Immature natural killer cell (primary cell): ENCODE measurements around the gene FAP. TPM values are rescaled to one million over a fixed set of nuclear protein-coding genes. Genes with fewer than 3 reads are reported as not detected.

Experiments
- DNase-seq, 3 donors: peaks; one replicate each; pipeline ENCODE4 v3.0.0; 2022; ENCODE audit warnings: mixed read lengths in 1 of 3
- H3K27ac Mint-ChIP-seq, 6 donors: one replicate each; pipeline ENCODE4 v1.8.0; 2020; ENCODE audit warnings: mixed read lengths in 6 of 6, mild to moderate bottlenecking in 5 of 6, inconsistent platforms in 4 of 6, moderate library complexity in 3 of 6
- H3K27me3 Mint-ChIP-seq, 3 donors: one replicate each; pipeline ENCODE4 v1.8.0; 2020 to 2021; ENCODE audit warnings: low read depth in 3 of 3, mild to moderate bottlenecking in 3 of 3, mixed read lengths in 3 of 3, moderate library complexity in 3 of 3, inconsistent platforms in 1 of 3
- H3K36me3 Mint-ChIP-seq, 3 donors: one replicate each; pipeline ENCODE4 v1.8.0; 2020; ENCODE audit warnings: mixed read lengths in 3 of 3, inconsistent platforms in 2 of 3, mild to moderate bottlenecking in 2 of 3
- H3K4me1 Mint-ChIP-seq, 2 donors: one replicate each; pipeline ENCODE4 v1.8.0; 2020; ENCODE audit warnings: inconsistent platforms in 2 of 2, mild to moderate bottlenecking in 2 of 2, mixed read lengths in 2 of 2, moderate library complexity in 1 of 2
- H3K4me3 Mint-ChIP-seq, 5 donors: one replicate each; pipeline ENCODE4 v1.8.0; 2020; ENCODE audit warnings: mild to moderate bottlenecking in 5 of 5, mixed read lengths in 5 of 5, inconsistent platforms in 3 of 5, moderate library complexity in 3 of 5
- H3K9me3 Mint-ChIP-seq, 6 donors: one replicate each; pipeline ENCODE4 v1.8.0; 2020; ENCODE audit warnings: mild to moderate bottlenecking in 6 of 6, mixed read lengths in 6 of 6, inconsistent platforms in 4 of 6, moderate library complexity in 3 of 6
- polyA plus RNA-seq, 3 donors: library from polyadenylated mRNA; unstranded; fragments of 300-500 nt; fragmentation: Illumina TruSeq; gene quantifications; one replicate each; pipeline ENCODE4 v1.2.3, GENCODE V29; 2021

Gene FAP
- polyA plus RNA-seq = not detected

GRCh38 chr2:162243294-162243693 is at the start of gene FAP:
Gene FAP, minus strand, starts transcription at chr2:162243445. Its CDS starts 118 bp downstream, at chr2:162243327.
- no peaks in the 10 kb centered on the region for H3K4me1 Mint-ChIP-seq
- no peak for DNase-seq
- no peak within 1 kb of the TSS for H3K4me3 Mint-ChIP-seq
- no peaks in the 10 kb centered on the region for H3K9me3 Mint-ChIP-seq
- no peaks in the 10 kb centered on the region for H3K36me3 Mint-ChIP-seq
- H3K27ac Mint-ChIP-seq = no peak within 1 kb of the TSS
- peaks cover 0 to 9% (median 2%) of the 10 kb centered on the region in 3 donors for H3K27me3 Mint-ChIP-seq

- Mint-ChIP-seq H3K9me3 (no peaks in the 10 kb centered on the region), H3K27ac (no peak overlapping the region), H3K36me3 (peaks cover 9 to 24% (median 16%) of the 10 kb centered on the region in 3 donors), H3K4me1 (no peaks in the 10 kb centered on the region), H3K27me3 (no peaks in the 10 kb centered on the region), H3K4me3 (no peak overlapping the region)
- no peak for DNase-seq
Measured at GRCh38 chr2:162291748-162292147, 48.5 kb upstream of the FAP start.

- no peak overlapping the region for H3K27ac Mint-ChIP-seq
- no peak for DNase-seq
- H3K4me1 Mint-ChIP-seq = no peaks in the 10 kb centered on the region
- peaks cover 42 to 73% (median 47%) of the 10 kb centered on the region in 3 donors for H3K36me3 Mint-ChIP-seq
- no peak overlapping the region for H3K4me3 Mint-ChIP-seq
- H3K27me3 Mint-ChIP-seq = no peaks in the 10 kb centered on the region
- no peaks in the 10 kb centered on the region for H3K9me3 Mint-ChIP-seq
Measured at GRCh38 chr2:162282765-162283425, 39.6 kb upstream of the FAP start.

- H3K27me3 Mint-ChIP-seq = no peaks in the 10 kb centered on the region
- H3K36me3 Mint-ChIP-seq = peaks cover 48 to 74% (median 54%) of the 10 kb centered on the region in 3 donors
- no peak overlapping the region for H3K27ac Mint-ChIP-seq
- no peaks in the 10 kb centered on the region for H3K4me1 Mint-ChIP-seq
- H3K4me3 Mint-ChIP-seq = no peak overlapping the region
- no peaks in the 10 kb centered on the region for H3K9me3 Mint-ChIP-seq
- DNase-seq = no peak
Measured at GRCh38 chr2:162280654-162281053, 37.4 kb upstream of the FAP start.

GRCh38 chr2:162277381-162277780 is 34.1 kb upstream of the FAP start:
- no peaks in the 10 kb centered on the region for H3K27me3 Mint-ChIP-seq
- H3K4me1 Mint-ChIP-seq = no peaks in the 10 kb centered on the region
- H3K9me3 Mint-ChIP-seq = no peaks in the 10 kb centered on the region
- H3K4me3 Mint-ChIP-seq = no peak overlapping the region
- no peak overlapping the region for H3K27ac Mint-ChIP-seq
- H3K36me3 Mint-ChIP-seq = peaks cover 53 to 74% (median 70%) of the 10 kb centered on the region in 3 donors
- DNase-seq = no peak

GRCh38 chr2:162267996-162268395 is 24.8 kb upstream of the FAP start:
- peaks cover 43 to 69% (median 63%) of the 10 kb centered on the region in 3 donors for H3K36me3 Mint-ChIP-seq
- H3K4me3 Mint-ChIP-seq = no peak overlapping the region
- H3K9me3 Mint-ChIP-seq = no peaks in the 10 kb centered on the region
- no peaks in the 10 kb centered on the region for H3K27me3 Mint-ChIP-seq
- no peaks in the 10 kb centered on the region for H3K4me1 Mint-ChIP-seq
- DNase-seq = no peak
- H3K27ac Mint-ChIP-seq = no peak overlapping the region

- Mint-ChIP-seq H3K27ac (no peak overlapping the region), H3K4me1 (no peaks in the 10 kb centered on the region), H3K27me3 (no peaks in the 10 kb centered on the region), H3K9me3 (no peaks in the 10 kb centered on the region), H3K4me3 (no peak overlapping the region), H3K36me3 (peaks cover 41 to 64% (median 61%) of the 10 kb centered on the region in 3 donors)
- DNase-seq = no peak
Measured at GRCh38 chr2:162267496-162267895, 24.3 kb upstream of the FAP start.

GRCh38 chr2:162266460-162266760 is 23.2 kb upstream of the FAP start:
- no peak for DNase-seq
- peaks cover 31 to 53% (median 50%) of the 10 kb centered on the region in 3 donors for H3K36me3 Mint-ChIP-seq

GRCh38 chr2:162265666-162266459 is 22.6 kb upstream of the FAP start:
- peaks cover 12 to 14% of the 10 kb centered on the region in 2 donors for H3K4me1 Mint-ChIP-seq
- no peak overlapping the region for H3K27ac Mint-ChIP-seq
- no peak overlapping the region for H3K4me3 Mint-ChIP-seq
- DNase-seq = no peak
- no peaks in the 10 kb centered on the region for H3K27me3 Mint-ChIP-seq
- H3K36me3 Mint-ChIP-seq = peaks cover 27 to 48% (median 44%) of the 10 kb centered on the region in 3 donors
- H3K9me3 Mint-ChIP-seq = no peaks in the 10 kb centered on the region

More at GRCh38 chr2:162266460-162266760, 23.2 kb upstream of the FAP start:
- no peak overlapping the region for H3K4me3 Mint-ChIP-seq
- H3K27me3 Mint-ChIP-seq = no peaks in the 10 kb centered on the region
- no peak overlapping the region for H3K27ac Mint-ChIP-seq
- peaks cover 6 to 8% of the 10 kb centered on the region in 2 donors for H3K4me1 Mint-ChIP-seq
- no peaks in the 10 kb centered on the region for H3K9me3 Mint-ChIP-seq

- Mint-ChIP-seq H3K27ac (peak overlapping the region in 5 of 6 donors; percentile 22 to 60 (median 29)), H3K27me3 (peaks cover 2 to 4% (median 2%) of the 10 kb centered on the region in 3 donors), H3K4me1 (peaks cover 16 to 22% of the 10 kb centered on the region in 2 donors), H3K9me3 (peaks cover 0 to 2% (median 0%) of the 10 kb centered on the region in 6 donors), H3K4me3 (peak overlapping the region; percentile 12 to 59 (median 52)), H3K36me3 (peaks cover 5 to 10% (median 10%) of the 10 kb centered on the region in 3 donors)
- DNase-seq = peak in 2 of 3 donors; percentile 1 to 3
Measured at GRCh38 chr2:162261032-162261945, 18.0 kb upstream of the FAP start.

GRCh38 chr2:162258686-162259085 is 15.4 kb upstream of the FAP start:
- Mint-ChIP-seq H3K4me1 (peaks cover 16 to 22% of the 10 kb centered on the region in 2 donors), H3K27ac (no peak overlapping the region), H3K27me3 (peaks cover 2 to 4% (median 2%) of the 10 kb centered on the region in 3 donors), H3K36me3 (peaks cover 0 to 3% (median 0%) of the 10 kb centered on the region in 3 donors), H3K9me3 (peaks cover 0 to 2% (median 0%) of the 10 kb centered on the region in 6 donors), H3K4me3 (no peak overlapping the region)
- DNase-seq = no peak

- Mint-ChIP-seq H3K27ac (no peak overlapping the region), H3K9me3 (peaks cover 0 to 2% (median 0%) of the 10 kb centered on the region in 6 donors), H3K36me3 (peaks cover 0 to 2% (median 0%) of the 10 kb centered on the region in 3 donors), H3K27me3 (peaks cover 2 to 4% (median 2%) of the 10 kb centered on the region in 3 donors), H3K4me1 (peaks cover 16 to 22% of the 10 kb centered on the region in 2 donors), H3K4me3 (no peak overlapping the region)
- no peak for DNase-seq
Measured at GRCh38 chr2:162258169-162258568, 14.9 kb upstream of the FAP start.

GRCh38 chr2:162257425-162257824 is 14.2 kb upstream of the FAP start:
- no peak for DNase-seq
- peaks cover 2 to 4% (median 2%) of the 10 kb centered on the region in 3 donors for H3K27me3 Mint-ChIP-seq
- peaks cover 0 to 2% (median 0%) of the 10 kb centered on the region in 6 donors for H3K9me3 Mint-ChIP-seq
- H3K27ac Mint-ChIP-seq = no peak overlapping the region
- no peak overlapping the region for H3K4me3 Mint-ChIP-seq
- H3K36me3 Mint-ChIP-seq = no peaks in the 10 kb centered on the region
- peaks cover 16 to 22% of the 10 kb centered on the region in 2 donors for H3K4me1 Mint-ChIP-seq
